ENCODE measurements around the gene B4GALNT2.
"Not testable (repeated sequence)": the region's sequence is repeated elsewhere in the genome, so short reads cannot be mapped to it uniquely, and the experiment has no call there.

DNA sequence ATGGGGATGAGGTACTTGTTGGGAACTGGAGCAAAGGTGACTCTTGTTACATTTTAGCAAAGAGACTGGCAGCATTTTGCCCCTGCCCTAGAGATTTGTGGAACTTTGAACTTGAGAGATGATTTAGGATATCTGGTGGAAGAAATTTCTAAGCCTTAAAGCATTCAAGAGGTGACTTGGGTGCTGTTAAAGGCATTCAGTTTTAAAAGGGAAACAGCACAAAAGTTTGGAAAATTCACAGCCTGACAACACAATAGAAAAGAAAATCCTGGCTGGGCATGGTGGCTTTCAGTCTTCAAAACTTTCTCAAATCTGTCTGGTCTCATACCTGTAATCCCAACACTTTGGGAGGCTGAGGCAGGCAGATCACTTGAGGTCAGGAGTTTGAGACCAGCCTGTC is 52.0 kb downstream of the B4GALNT2 start:
- TF ChIP-seq, protein P1, sequence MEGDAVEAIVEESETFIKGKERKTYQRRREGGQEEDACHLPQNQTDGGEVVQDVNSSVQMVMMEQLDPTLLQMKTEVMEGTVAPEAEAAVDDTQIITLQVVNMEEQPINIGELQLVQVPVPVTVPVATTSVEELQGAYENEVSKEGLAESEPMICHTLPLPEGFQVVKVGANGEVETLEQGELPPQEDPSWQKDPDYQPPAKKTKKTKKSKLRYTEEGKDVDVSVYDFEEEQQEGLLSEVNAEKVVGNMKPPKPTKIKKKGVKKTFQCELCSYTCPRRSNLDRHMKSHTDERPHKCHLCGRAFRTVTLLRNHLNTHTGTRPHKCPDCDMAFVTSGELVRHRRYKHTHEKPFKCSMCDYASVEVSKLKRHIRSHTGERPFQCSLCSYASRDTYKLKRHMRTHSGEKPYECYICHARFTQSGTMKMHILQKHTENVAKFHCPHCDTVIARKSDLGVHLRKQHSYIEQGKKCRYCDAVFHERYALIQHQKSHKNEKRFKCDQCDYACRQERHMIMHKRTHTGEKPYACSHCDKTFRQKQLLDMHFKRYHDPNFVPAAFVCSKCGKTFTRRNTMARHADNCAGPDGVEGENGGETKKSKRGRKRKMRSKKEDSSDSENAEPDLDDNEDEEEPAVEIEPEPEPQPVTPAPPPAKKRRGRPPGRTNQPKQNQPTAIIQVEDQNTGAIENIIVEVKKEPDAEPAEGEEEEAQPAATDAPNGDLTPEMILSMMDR (IDR thresholded peaks at IDR 0.05), result not testable (repeated sequence)
- TF ChIP-seq POLR2A (IDR thresholded peaks at IDR 0.05), result not testable (repeated sequence)
